Embryonic facial prominence (tissue), 1 donor: ENCODE results near the gene CDC42BPB.

ENCODE experiments used
- DNase-seq: peaks from one replicate; pipeline ENCODE4 v3.0.0-alpha.2; 2016; ENCODE audit errors: extremely low spot score

CDC42BPB gene

DNA sequence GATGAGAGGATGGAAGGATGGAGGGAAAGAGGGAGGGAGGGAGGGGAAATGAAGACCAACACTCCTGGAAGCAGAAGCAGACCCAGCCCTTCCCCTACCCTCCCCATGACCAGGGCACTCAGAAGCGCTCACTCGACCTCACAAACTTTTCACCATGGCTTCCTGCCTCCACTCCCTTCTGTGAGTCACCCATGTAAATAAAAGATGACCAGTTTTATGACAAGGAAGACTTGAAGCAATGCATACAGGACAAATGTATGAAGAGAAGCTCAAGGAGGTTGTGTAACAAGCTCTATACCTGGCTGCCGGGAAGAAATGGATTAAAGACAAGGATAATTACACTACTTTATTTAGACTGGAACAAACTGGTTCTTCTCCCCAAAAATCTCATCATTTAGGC lies 63.8 kb downstream of the CDC42BPB start:
- no peak for DNase-seq

DNA sequence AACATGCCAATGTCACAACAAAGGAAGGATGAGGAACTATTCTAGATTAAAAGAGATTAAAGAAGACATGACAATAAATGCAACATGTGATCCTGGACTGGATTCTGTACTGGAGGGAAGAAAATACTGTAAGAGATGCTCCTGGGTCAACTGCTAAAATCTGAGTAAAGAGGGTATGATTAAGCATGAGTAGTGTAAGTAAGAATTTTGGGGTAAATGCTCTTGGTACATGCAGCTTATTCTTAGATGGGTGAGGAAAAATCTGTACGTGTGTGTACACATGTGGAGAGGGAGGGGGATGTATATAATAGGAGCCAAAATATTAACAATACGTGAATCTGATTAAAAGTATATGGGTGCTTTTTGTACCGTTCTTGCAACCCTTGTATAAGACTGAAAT lies 66.0 kb downstream of the CDC42BPB start:
- no peak for DNase-seq

DNA sequence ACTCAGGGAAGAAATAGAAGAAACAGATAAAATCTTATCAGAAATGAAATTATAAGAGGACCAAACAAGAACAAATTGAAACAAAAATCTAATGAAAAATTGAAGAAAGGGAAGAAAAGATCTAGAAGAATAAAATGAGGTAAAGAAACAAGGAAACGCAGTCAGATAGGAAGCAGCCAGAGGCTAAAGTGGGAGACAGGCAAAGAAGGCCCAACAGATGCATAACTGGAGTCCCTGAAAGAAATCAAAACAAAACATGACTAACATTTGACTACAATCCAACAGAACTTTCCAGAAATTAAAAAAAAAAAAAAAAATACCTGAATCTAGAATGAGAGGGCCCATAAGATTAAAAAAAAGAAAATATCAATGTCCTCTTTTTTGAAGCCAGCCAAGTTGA lies 69.3 kb downstream of the CDC42BPB start:
- DNase-seq: no peak

DNA sequence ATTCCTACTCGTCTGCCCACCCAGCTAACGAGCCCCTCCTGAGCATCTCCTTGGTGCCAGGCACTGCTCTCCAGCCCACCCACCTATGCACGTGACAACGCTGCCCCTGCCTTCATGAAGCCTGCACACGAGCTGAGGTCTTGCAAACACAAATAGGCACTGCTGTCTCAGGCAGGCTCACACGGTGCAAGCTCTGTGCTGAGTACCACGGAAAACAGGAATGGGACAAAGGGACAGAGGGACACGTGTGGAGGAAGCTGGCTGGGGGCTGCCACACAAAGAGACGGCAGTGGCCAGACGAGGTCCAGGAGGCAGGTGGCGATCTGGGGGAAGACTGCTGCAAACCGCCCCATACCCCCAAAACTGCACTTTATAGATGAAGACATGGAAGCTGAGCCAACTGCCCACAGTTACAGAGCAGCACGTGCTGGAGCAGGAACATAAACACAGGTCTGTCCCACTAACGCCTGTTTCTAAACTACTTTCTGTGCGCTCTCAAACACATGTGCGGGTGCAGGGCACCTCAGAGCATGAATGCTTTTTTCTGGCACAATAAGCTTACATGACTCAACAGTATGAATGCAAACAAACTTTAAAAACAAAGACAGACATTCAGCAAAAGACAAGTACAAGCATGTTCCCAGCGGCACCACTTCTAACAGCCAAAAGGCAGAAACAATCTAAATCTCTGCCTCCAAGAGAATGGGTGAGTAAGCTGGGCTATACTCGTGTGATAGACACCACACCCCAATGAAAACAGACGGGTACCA lies 70.4 kb downstream of the CDC42BPB start:
- DNase-seq: no peak

DNA sequence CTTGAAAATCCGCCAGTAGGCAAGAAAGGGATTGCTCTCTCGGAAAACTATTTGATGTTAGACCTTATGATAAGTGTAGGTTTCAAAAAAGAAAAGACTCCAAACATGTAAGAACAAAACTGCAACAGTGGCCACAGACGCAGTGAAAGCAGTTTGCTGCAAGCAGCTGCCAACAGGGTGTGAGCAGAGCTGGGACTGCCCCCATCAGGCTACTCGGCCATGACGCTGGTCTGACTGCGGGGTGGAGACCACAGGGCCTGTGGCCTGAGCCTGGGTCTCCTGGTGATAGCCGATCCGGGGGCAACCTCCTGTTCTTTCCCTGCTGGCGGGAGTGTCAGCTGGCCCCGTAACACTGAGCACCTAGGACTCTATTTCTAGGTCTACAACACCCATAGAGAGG lies 71.7 kb downstream of the CDC42BPB start:
- no peak for DNase-seq

DNA sequence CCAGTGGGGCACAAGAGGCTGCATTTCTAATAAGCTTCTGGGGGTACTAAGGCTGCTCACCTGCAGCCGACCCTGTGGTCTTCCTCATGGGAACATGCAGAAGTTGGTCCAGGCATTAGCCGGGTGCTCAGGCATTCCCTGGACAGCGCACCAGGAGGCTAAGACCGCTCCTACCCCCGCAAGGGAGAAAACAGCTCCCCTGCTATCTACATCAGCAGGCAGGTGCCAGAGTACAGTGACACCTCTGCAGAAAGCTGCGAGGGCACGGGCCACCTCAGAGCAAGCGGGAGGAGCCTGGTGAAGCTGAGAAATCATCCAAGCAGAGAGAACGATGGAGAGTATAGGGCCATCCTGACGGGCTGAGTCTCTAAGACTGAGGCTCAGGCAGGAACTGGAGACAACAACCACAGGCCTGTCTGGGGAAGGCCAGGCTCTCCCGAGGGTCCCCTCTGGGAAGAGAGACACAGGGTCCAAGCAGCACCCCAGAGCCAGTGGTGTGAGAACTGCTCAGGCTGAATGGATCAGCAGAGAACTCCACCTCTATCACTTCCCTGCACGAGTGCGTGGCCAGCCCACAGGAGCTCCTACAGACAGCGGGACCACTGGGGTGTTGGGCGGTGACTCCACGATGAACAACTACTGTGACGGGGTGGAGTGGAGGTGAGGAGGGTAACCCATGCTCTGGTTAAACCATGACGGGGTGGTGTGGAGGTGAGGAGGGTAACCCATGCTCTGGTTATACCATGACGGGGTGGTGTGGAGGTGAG lies 72.8 kb downstream of the CDC42BPB start:
- no peak for DNase-seq

DNA sequence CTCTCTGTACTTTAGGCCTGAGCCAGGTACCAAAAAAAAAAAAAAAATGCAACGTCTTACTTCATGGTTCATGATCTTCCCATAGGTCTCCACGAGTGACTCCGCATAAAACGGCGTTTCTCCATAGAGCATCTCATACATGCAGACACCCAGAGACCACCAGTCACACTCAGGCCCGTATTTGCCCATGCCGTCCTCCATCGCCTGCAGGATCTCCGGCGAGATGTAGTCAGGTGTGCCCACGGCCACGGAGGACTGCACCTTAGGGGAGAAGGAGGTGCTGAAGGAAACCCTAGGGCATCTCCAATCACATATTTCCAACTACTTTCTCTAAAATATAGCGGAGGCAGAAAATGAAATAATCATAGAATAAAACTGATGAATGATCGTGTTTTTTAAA lies 73.9 kb downstream of the CDC42BPB start:
- DNase-seq: no peak

DNA sequence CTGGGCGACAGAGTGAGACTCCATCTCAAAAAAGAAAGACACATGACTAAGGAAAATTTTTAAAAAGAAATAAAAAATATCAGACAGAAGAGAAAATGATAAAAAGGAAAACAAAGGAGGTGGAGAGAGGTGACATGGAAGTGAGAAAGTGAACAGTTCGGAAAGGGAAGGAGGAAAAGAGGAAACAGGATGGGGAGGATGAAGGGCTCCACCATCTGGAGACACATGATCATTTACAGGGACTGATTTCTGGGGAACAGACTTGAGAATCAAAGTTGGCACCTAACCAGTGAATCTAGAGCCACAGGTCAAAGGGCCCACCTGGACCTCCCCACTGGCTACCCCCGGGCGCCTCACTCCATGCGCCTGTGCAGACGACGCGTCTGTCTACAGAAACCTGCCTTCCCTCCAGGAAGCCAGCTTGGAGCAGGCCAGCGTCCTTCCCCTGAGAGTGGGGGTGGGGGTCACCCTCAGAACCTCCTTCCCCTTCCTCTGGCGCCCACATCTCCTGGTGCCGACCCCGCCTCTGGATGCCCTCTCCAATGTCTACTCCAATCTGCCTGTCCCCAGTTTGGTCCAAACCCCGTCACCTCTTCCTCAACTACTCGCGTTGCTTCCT lies 74.4 kb downstream of the CDC42BPB start:
- DNase-seq: no peak

DNA sequence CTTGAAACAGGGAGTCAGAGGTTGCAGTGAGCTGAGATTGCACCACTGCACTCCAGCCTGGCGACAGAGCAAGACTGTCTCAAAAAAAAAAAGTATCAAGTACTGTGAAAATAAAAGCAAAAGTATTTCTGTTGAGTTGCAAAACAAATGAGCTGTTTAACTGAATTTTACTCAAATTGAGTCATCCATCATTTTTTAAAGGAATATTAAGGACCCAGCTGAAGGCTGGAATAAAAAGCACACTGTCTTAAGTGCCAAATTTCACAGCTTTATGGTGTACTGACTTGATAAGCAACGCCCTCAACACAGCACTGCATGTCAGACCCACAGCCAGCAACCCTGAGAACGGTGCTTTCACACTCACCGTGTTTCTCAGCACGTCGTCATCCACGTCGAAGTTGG lies 76.9 kb downstream of the CDC42BPB start:
- DNase-seq: no peak

DNA sequence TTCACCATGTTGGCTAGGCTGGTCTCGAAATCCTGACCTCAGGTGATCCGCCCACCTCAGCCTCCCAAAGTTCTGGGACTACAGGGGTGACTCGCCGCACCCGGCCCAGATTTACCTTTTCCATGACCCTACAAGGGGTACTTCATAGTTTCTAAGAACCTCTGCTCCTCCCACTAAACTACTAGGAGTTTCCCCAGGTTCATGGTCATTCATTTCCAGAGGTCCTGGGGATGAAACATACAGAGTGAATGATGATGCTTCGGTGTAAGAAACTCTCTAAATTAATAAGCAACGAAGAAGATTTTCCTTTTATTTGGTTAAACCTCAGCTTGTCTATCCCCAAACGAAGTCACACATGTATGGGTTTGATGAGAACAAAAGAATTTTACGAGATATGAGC lies 77.9 kb downstream of the CDC42BPB start:
- no peak for DNase-seq

DNA sequence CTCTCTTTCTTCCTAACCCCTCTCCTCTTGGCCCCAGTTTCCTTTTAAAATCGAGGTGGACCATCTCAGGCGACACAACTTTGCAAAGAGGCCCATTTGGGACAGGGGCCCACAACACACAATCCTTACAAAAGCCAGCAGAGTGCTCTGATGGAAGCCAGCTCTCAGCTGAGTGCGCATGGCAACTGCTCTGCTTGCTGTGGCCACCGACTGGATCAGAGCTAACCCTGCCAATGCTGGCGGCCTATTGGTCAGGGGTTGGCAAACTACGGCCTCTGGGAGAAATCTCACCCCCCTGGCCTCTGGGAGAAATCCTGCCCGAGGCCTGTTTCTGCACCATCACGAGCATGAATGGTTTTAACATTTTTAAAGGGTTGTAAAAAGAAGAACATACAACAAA lies 79.9 kb downstream of the CDC42BPB start:
- no peak for DNase-seq

DNA sequence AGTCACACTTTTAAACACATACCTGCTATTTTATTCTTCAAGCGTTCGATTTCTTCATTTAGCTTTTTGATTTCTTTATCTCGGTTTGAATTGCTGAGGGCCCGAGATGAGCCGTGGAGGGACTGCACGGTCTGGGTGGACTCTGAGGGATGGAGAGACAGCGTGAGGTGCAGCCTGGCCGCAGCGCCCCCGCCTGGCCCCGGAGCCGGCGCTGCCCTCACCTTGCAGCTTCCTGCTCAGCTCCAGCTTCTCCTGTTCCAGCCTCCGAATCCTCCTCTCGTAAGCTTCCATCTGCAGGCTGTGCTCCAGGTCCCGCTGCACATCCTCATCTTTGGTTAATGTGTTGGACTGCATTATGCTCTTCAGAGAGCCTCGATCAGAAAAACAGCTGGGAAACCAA lies 81.7 kb downstream of the CDC42BPB start:
- no peak for DNase-seq

DNA sequence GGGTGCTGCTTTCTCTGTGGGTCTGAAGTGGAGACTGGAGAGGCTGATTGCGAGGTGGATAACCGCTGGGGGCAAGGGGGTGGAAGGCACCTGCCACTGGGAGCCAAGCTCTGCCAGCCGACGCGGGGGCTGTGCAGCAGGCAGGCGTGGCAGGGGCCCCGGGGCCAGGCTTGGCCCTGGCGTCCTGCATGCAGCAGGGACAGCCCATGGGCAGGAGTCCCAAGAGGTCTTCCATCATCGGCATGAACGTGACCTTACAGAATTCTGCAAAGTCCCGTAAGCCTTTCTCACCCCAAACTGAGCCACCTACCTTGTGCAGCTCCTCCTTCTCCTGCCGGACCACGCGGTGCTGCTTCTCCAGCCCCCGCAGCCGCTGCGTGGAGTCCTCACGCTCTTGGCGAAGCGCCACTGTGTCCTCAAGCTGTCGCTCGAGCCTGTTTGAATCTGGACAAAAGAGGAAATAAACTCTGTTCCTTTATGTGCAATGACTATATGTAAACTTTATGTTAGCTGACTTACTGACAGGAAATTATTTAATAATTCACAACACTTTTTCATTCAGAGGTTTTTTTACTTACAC lies 83.6 kb downstream of the CDC42BPB start:
- DNase-seq: no peak

DNA sequence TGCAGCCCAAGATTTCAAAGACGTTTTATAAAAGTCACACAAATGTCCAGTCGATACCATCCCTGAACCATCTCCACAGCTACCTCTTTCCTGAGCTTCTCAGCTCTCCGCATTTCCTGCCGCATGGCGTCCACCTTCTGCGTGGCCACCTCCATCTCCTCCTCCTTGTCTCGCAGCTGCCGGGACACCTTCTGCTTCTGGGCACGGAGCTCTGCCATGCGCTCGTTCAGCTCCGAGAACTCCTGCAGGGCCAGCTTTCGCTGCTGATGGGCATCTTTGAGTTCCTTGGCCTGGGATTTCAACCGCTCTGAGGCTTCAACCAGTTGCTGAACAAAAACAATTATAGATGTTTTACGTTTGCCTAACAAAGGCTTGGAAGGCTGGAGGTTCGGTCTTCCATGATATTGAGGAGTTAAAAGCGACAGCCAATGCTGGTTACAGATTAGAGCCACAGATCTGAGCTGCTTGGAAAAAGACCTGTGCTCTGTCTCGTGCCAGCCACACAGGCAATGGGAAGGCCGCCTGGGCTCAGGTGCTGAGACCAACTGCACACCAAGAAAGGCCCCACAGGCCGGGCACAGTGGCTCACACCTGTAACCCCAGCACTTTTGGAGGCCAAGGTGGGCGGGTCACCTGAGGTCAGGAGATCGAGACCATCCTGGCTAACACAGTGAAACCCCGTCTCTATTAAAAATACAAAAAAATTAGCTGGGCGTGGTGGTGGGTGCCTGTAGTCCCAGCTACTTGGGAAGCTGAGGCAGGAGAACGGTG lies 85.3 kb downstream of the CDC42BPB start:
- DNase-seq: no peak

DNA sequence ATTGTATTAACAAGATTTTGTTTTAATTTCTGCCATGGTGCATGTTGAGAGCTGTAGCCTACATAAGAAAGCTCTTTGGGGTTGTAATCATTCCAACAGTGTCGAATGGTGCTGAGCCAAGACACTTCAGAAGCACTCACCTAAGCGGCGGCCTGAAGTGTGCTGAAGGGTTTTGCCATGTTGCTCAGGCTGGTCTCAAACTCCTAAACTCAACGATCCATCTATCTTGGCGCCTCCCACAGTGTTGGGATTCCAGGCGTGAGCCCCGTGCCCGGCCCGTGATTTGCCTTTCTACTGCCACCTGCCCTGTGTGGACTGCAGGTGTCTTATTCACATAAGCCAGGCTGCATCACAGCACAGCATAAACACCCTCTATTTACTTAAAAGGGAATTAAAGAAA lies 86.0 kb downstream of the CDC42BPB start:
- DNase-seq: no peak

DNA sequence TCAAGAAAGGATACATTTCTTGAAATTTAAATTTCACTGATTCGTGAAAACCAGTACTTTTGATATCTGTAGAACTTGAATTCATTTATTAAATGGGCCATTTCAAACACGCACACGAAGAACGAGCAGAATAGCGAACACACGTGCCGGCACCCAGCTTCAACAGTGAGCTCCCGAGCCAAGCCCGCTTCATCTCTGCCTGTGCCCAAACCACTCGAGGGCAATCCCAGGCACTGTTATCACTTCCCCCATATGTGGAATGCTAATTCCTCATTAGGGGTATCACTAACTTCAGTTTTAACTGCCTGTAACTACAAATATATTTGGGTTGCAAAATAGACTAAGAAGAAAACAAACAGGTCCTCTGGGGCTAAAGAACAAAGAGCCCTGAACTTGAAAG lies 86.9 kb downstream of the CDC42BPB start:
- no peak for DNase-seq

DNA sequence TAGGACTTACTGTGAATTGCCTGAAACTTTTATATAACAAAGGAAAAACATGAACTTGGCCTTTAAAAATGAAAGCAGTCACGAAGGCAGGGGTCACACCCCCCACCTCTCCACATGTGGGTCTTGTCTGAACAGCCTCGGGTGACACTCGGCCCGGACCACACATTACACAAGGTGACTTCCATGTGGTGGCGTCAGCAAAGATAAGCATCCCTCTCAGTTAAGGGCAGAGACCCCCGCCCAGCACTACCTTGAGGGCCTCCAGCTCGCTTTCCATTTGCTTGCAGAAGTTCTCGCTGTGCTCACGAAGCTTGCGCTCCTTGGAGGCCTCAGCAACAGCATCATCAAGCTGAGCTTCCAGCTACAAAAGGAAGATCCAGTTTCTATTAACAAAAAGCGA lies 87.4 kb downstream of the CDC42BPB start:
- DNase-seq: no peak

DNA sequence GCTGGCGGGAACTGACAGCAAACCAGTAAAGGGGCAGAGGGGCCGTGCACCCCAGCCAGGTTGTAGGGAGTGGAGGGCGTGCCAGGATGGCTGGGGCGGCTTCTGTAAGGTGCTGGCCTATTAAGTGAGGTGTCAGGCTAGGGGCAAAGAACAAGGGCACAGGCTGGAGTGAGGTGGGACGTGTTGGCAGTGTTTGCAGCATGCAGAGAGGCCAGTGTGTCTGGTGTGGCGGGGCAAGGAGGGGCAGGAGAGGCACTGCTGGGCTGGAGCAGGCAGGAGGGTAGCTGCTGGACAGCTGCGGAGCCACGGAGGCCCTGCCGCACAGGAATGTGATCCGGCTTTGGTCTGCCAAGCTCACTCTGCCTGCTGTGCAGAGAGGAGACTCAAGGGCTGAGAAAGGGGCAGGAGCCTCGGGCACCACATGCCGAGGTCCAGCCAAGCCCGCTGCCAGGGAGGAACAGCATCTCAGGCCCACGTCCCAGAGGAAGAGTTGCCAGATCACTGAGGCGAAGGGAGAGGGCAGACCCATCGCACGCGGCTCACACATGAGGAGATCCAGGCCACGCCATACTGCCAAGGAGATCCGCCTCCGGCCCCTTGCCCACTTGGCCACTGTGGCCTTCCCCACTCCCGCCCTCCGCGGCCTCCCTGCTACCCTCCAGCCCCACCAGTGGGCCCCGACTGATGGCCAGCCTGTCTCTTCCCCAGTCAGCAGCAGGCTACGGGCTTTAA lies 88.1 kb downstream of the CDC42BPB start:
- no peak for DNase-seq

DNA sequence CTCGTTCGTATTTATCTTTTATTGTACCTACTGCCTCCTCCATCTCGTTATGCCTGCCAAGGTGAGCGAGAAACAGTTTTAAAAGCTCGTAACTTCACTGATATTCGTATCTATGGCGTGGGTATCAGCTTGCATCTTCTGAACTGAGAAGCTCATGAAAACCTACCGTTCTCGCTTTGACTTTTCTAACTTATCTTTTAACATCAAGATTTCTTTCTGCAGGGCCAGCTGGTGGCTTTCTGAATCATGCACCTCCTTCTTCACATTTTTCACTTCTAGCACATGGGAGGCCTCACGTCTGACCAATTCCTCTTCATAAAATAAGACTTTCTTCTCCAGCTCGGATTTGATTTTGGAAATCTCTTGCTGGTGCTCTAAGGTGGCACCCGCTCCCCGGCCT lies 89.0 kb downstream of the CDC42BPB start:
- no peak for DNase-seq

DNA sequence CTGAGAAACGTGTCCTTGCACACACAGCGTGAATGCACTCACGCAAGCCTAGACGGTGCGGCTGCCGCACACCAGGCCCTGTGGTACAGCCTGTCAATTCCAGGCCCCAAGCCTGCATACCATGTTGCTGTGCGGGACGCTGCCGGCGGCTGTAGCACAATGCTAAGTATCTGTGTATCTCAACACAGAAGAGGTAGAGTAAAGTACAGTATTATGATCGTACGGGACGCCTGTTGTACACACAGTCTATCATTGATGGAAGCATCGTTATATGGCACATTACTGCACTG lies 89.9 kb downstream of the CDC42BPB start:
- DNase-seq: no peak
